ENCODE measurements around the gene KCTD15.

KCTD15 gene

GRCh38 chr19:33798681-33799111, 2.0 kb downstream of the KCTD15 start:
- DNase-seq, result no peak

GRCh38 chr19:33799476-33799875, 2.8 kb downstream of the KCTD15 start:
- no peak for DNase-seq

- no peak for DNase-seq
Observed at GRCh38 chr19:33800012-33800680, 3.5 kb downstream of the KCTD15 start.

DNA sequence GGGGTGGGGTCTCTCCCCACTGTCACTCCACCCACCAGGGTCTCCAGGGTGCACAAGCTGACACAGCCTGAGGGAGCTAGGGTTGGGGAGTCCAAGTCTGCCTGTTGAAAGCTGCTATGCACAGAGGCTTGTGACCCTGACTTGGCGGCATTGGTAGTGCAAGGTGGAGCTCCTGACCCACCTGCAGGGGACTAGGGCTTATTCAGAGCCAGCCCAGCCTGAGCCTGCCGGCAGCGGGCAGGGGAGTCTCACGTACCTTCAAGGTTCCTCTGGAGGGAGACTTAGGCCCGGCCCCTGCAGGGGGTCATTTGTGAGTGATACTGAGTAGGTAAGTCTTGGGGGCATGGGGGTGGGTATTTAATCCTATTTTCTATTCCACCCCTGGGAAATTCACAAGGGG, 4.7 kb downstream of the KCTD15 start:
- no peak for DNase-seq

GRCh38 chr19:33802001-33802400, 5.3 kb downstream of the KCTD15 start:
- no peak for DNase-seq

DNA sequence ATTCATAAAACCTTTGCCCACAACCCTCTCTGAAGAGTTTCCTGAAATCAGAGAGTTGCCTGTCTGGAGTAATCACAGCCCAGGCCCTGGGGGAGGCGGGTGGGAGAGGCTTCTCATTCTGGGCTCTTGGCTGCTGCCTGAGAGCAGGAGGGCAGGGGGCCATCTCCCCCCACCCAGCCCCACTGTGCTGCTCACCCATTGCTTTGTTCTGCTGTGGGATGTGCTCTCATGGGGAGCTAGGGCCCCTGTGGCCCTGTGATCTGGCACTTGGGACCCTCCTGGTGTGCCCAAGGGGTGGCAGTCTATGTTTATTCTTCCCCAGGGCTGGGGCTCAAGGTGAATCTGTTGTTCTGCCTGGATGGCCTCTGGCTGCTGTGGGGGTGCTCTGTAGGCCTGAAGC, 6.1 kb downstream of the KCTD15 start:
- DNase-seq, result no peak

GRCh38 chr19:33803383-33803782, 6.7 kb downstream of the KCTD15 start:
- no peak for DNase-seq

- no peak for DNase-seq
Observed at GRCh38 chr19:33804021-33804799, 7.5 kb downstream of the KCTD15 start.

DNA sequence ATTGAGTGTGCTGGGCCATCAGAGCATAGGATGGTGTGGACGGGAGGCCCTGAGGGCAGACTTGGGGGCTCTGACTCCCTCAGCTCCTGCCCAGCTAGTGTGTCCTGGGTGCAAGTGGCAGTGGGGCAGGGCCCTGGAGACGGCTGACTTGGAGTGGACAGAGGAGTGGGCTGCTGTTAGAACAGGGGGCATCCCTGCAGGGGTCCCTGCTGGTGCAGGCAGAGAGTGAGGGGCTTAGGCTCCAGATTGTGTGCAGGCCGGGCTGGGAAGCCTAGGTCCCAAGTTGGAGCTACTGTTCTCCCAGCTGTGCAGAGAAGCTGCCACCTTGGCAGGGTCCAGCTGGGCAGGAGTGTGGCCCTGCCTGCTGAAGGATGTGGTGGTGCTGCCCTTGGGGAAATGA, 8.6 kb downstream of the KCTD15 start:
- no peak for DNase-seq

DNA sequence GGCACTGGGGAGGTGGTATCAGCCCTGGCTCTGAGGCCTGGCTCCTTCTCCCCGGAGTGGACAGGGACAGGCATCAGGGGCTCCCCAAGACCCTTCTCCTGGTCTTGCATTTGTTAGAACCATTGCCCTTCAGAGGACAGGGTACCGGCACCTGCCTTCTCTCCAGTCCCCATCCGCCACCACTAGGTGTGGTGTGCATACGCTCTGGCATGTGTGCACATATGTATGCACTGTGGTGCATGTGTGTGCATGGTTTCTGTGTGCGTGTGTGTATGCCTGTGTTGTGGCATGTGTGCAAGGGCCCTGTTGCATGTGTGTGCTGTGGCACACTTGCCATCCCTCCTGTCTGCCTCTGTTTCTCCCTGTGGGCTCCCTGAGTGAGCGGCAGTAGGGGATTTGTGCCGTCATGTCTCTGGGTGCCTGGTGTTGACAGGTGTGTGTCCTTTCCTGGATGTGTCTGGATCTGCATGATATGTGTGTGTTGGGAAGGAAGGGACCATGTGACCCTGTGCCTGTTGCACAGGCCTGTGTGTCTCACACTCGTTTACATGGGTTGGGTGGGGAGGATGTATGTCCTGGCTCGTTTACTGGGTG, 9.3 kb downstream of the KCTD15 start:
- no peak for DNase-seq

DNA sequence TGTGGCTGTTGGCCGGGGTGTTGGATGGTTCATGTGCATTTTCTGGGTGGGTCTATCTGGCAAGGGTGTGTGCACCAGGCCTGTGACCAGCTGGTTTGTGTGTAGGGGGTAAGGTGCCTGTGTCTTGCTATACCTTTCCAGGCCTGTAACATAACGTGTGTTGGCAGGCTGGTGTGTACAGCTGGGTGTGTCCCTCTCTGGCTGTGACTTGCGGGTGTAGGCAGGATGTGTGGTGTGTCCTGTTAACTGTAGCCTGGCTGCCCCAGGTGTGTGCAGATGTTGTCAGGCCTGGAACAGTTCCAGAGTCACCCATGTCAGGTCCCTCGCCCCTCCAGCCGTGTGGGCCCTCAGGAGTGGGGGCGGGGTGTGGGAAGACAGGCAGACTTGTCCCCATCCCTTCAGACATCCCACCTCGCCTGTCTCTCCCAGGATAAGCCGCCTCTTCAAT, 9.8 kb downstream of the KCTD15 start:
- DNase-seq, result no peak

DNA sequence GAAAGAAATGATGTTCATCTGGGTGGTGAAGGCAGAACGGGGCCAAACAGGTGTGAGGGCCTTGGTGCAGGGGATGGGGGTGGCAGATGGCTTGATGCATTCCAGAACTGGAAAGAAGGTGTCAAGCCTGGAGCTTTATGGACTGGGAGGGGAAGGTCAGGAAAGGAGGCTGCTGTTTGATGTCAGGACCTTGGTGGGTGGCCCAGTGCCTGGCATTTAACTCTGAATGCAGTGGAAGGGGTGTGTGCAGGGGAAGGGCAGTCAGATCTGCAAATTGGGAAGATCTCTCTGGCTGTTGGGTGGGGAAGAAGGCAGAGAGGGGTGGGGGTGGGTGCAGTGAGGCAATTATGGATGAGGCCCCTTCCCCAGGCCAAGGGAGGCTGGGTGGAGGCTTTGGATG, 11.7 kb downstream of the KCTD15 start:
- DNase-seq, result no peak

GRCh38 chr19:33809960-33810359, 13.3 kb downstream of the KCTD15 start:
- no peak for DNase-seq

GRCh38 chr19:33810821-33811220, 14.2 kb downstream of the KCTD15 start:
- no peak for DNase-seq

DNA sequence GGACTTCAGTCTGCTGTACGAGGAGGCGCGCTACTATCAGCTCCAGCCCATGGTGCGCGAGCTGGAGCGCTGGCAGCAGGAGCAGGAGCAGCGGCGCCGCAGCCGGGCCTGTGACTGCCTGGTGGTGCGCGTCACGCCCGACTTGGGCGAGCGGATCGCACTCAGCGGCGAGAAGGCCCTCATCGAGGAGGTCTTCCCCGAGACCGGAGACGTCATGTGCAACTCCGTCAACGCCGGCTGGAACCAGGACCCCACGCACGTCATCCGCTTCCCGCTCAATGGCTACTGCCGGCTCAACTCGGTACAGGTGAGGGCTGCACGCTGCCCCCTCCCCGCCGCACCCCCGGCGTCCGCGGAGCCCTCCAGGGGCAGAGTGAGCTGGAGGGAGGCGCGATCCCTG, 14.6 kb downstream of the KCTD15 start:
- DNase-seq, result no peak

DNA sequence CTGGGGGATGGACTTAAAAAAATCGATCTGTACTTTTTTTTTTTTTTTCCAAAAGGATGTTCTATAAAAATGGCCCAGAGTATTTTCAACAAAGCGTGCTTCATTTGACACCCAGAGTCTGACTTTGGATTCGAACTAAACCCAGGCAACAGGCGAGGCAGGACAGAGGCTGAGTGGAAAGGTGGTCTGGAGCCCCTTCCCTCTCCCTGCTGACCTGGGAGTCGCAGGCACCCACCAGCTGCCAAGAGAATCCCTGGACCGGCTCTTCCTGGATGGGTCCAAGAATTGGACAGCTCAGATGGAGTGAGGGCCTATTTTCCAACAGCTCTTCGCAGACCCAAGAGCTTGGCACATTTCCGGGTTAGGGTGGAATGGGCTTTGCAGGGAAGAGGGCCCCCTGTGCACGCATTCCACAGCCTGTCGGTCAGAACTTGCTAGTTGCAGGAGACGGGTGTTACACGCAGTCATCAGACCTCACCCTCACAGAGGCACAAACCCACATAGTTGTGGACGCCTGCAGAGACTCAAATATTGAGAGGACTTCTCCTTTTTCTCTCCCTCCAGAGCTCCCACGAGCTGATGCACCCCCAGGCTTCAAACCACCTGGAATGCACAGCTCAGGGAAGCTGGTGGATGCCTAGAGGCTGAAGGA, 15.2 kb downstream of the KCTD15 start:
- DNase-seq, result no peak

GRCh38 chr19:33812388-33813330, 16.0 kb downstream of the KCTD15 start:
- no peak for DNase-seq

DNA sequence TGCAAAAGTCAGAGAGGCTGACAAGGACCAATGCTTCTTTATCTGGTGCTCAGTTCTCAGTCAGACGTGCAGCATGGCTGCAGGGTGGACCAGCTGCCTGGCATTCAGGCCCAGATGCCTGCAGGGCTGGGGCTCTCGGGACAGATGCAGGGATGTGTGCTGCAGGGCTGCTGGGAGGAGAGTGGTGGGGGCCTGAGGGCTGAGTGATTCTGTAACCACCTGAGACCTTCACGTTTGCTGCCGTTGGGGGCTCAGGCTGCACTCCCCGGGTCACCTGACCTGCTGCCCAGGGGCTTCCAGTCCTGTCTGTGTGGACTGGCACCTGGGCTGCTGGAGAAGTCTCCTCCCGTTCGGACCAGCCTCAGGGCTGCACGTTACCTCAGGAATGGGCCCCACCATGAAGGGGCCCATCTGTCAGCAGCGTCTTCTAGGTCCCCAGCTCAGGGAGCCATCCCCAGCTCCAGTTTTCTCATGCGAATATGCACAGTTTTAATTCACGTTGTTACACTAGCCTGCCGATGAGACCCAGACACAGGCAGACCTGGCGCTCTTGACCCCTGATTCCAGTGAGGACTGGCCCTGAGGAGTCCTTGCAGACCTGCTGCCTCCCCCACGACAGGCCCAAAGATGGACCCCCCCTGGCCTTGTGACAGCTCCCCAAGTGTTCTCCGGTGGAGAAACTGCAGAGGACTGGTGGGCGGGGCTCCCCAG, 16.9 kb downstream of the KCTD15 start:
- no peak for DNase-seq

DNA sequence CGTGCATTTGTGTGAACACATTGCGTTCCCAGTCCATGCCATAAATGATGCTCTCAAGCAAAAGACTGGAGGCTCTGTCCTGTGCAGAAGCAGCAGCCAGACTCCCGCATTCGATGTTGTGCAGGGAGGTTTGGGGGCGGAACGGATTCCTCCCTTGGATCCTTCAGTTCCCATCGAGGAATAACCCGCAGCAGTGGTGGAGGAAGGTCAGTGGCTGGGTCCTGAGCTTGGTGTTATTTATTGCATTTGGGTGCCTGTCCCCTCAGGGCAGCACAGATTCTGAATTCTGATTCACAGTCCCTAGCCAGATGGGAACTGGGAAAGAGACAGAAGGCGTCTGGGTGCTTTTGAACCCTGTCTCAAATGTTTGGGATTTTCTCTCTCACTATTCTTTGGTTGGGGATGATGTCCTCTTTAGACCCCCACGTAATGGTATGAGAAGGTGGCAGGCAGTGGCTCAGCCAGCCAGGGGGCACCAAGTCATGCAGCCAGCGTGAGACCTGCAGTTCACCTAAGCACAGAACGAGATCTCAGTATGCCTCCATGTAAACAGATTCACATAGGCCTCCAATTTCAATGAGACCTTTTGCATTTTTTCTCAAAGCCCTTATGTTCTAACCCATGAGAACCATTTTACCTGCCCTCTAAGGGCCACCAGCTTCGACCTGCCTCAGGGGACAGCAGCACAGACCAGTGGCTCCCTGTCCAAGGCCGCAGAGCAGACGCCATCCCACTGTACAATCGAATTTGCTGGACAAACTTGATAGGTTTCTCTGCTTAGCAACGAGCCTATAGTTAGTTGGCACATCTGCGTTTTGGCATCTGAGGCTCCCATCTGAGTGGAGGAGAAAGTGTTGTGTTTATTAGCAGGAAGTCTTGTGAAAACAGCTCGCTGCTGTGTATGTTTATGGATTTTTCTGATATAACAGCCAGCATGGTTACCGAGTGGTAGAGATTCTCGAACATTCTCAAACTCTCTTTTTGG, 17.8 kb downstream of the KCTD15 start:
- DNase-seq, result no peak

All from NCI-H774 (cell line).